ENCODE measurements around the gene KCTD10.
A peak's percentile ranks its signal among the peaks of the same experiment; 100 is the strongest.
"Not testable (repeated sequence)": the region's sequence is repeated elsewhere in the genome, so short reads cannot be mapped to it uniquely, and the experiment has no call there.

KCTD10 gene

DNA sequence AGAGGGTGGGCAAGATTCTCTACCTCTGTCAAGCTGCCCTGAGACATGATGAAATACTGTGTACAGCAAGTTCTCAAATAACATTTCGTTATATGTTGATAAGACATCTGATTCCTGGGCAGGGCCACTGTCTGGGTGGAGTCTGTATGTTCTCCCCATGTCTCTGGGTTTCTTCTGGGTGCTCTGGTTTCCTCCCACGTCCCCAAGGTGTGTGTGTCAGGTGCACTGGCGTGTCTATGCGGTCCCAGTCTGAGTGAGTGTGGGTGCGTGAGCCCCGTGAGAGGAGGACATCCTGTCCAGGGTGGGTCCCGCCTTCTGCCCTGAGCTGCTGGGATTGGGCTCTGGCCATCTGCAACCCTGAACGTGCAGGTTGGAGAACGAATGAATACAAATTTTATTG is 29.6 kb downstream of the KCTD10 start:
- DNase-seq, result no peak

DNA sequence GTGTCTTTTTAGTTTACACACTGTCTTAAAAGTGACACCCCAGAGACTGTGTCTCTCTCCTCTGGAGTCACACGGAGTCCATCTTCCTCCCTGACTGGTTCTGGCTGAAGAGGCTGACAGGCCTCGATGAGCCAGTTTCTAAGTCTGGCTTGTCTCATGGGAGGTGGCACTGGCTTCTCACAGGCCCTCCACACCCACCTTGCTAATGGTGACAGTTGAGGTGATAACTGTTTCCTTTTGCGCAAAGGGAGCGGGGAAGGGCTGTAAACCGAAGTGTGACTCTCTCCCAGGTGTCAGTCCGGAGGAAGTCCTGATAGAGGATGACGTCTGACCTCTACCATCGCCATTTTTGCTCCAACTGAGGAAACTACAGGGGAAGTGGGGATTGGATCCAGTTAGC is 30.2 kb downstream of the KCTD10 start:
- DNase-seq, result no peak

- no peak for DNase-seq
Observed at GRCh38 chr12:109445191-109445609, 31.9 kb downstream of the KCTD10 start.

DNA sequence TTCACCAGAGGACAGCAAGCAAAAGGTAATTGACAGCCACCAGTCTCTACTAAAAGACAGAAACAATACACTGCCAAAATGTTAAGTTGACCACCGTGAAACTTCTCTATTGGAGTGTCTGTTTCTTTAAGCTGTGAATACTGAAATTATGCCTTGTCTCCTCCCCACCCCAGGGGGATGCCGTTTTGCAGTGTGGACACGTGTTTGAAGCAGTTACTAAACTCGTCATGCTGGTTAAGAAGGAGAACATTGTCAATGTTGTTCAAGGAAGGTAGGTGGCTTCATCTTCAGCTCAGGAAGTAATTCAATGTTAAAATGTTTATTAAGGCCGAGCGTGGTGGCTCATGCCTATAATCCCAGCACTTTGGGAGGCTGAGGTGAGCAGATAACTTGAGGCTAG is 32.8 kb downstream of the KCTD10 start:
- DNase-seq, result no peak

DNA sequence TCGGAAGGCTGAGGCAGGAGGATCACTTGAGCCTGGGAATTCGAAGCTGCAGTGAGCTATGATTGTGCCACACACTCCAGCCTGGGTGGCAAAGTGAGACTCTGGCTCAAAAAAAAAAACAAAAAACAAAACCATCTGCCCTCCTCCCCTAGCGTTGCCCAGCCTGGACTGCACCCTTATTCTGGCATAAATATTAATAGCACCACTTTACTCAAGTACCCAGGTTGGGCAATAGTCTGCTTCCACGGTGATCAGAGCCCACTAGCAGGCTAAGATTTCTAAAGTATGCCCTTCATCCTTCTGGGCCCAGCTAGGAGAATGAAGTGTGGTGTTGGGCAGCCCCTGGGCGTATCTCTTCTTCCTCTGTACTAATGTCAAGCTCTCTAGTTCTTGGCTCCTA is 33.3 kb downstream of the KCTD10 start:
- no peak for DNase-seq

DNA sequence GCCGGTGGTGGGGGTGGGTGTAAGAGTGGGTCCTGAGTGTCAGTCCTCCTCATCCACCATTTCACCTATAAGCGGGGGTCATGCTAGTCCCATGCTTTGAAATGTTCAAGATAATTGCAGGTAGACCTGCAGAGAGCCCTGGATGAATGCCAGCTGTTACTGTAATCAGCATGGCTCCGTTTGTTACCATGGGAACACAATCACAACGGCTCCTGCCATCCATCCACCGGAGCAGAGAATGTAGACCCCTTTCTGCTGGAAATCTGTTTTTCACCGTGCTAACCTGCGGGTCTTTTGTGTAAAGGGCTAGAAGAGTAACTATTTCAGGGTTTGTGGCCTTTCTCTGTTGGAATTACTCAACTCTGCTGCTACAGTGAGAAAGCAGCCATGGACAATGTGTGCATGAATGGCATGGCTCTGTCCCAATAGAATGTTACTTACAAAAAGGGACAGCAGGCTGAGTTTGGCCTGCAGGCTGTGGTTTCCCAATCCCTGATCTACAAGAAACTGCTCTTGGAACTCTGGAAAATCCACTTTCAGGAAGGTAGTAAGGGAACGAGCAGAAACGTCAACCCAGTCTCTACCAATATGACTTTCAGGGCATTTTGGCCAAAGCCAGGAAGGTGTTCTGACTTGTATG is 36.1 kb downstream of the KCTD10 start:
- DNase-seq, result no peak

GRCh38 chr12:109439951-109440350 is 37.1 kb downstream of the KCTD10 start:
- not testable (repeated sequence) for DNase-seq

DNA sequence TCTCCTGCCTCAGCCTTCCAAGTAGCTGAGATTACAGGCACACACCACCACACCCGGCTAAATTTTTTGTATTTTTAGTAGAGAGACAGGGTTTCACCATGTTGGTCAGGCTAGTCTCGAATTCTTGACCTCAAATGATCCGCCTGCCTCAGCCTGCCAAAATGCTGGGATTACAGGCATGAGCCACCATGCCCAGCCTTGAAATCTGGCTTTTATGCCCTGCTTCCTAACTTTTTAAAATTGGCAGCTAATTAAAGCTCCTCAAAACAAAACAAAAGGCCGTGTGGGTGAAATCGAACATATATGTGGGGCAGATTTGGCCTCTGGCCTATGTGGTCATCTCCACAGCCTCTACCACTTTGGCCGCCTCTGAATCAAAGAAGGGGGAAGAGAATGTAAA is 37.9 kb downstream of the KCTD10 start:
- DNase-seq, result no peak

DNA sequence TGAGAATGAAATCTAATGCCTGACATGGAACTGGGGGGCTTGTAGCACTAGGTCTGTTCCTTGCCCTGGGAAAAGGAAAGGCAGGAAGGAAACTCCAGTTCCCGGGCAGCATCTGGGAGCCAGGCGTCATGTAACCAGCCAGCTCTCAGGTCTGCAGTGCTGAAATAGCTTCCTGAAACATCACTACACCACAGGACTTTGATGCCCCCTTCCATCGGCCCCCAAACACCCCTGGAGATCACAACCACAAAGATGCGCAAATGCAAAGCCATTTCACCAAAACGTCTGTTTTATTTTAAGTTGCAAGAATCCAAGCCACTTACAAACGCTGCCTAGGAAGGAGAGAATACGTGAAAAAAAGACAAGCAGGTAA is 40.9 kb downstream of the KCTD10 start:
- peak; percentile 64 for DNase-seq

DNA sequence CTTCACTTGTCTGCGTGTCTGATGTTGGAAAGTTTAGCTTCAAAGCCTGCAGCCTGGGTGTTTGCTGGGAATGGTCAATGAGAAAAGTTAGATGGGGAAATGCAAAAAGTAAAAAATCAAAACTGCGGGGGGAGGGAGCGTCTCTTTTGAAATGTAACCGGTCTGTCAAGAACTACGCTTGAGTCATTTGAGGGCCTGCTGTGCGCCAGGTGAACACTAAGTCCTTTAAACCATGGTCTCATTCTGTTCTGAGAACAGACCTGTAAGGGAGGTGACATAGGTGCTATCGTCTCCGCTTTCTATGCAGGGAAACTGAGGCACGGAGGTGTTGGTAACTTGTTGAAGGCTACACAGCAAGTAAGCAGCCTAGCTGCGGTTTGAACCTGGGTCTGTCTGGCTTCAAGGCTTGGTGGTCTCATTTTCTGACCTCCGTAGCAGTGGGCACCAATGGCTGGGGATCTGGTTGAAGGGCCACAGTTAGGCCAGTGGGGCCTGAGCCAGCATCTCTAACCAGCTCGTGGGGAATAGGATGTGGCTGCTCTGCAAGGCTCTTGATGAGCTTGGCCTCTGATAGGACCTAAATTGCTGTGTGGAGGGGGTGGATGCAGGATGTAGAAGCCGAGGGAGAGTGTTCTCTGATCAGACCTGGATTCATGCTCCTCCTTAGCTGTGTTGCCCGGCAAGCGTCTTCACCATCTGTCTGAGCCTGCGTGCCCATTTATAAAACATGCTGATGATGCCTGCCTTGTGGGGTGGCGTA is 41.5 kb downstream of the KCTD10 start:
- peak; percentile 8 for DNase-seq

DNA sequence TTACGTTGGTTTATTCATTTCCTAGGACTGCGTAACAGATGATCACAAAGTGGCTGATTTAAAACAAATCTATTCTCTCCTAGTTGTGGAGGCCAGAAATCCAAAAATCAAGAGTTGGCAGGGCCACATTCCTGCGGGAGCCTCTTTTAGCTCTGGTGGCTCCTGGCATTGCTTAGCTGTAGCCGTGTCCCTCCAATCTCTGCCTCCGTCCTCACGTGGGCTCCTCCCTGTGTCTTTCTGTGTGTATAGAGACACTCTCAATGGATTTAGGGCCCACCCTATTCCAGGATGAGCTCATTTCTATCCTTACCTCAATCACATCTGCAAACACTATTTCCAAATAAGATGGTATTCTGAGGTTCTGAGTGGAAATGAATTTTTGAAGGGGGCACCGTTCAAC is 42.5 kb downstream of the KCTD10 start:
- DNase-seq, result no peak

- DNase-seq, result no peak
Observed at GRCh38 chr12:109433618-109434017, 43.5 kb downstream of the KCTD10 start.

GRCh38 chr12:109432842-109433304 is 44.2 kb downstream of the KCTD10 start:
- DNase-seq, result peak; percentile 65

- DNase-seq, result no peak
Observed at GRCh38 chr12:109432431-109432830, 44.7 kb downstream of the KCTD10 start.

- DNase-seq, result no peak
Observed at GRCh38 chr12:109430244-109430643, 46.9 kb downstream of the KCTD10 start.

- not testable (repeated sequence) for DNase-seq
Observed at GRCh38 chr12:109428804-109429203, 48.3 kb downstream of the KCTD10 start.

GRCh38 chr12:109428037-109428629 is 49.0 kb downstream of the KCTD10 start:
- DNase-seq, result peak; percentile 70

DNA sequence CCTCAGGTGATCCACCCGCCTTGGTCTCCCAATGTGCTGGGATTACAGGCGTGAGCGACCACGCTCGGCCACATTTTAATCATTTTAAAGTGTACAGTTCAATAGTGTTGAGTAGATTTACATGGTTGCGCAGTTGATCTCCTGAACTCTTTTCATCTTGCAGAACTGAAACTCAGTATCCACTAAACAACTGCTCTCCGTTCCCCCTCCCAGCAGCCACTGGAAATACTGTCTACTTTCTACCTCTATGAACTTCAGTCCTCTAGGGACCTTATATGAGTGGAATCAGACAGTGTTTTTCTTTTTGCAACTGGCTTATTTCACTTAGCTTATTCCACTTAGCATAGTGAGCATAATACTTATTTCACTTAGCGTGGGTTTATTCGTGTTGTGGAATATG is 53.7 kb downstream of the KCTD10 start:
- DNase-seq, result no peak

GRCh38 chr12:109422251-109422650 is 54.8 kb downstream of the KCTD10 start:
- DNase-seq, result no peak

DNA sequence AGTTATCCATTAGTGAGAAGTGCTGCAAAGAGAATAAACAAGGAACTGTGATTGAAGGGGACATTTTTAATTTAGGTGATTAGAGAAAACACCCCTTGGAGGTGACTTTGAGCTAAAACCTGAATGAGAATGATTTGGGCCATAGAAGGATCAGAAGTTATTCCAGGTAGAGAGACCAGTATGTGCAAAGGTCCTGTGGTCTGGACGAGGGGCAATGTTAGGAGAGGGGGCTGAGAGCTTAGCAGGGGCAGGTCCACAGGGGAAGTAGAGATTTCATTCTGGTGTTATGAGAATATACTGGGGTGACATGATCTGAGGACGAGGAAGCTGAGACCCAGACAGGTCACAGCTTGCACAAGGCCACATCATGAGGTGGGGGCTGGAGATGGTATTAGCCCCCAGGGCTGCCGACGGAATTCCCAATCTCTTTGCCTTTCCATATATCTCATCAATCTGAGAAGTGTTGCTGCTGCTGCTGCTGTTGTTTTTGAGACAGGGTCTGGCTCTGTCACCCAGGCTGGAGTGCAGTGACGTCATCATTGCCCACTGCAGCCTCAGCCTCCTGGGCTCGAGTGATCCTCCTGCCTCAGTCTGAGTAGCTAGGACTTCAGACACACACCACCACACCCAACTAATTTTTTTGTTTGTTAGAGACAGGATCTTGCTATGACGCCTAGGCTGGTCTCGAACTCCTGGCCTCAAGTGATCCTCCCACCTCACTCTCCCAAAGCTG is 55.6 kb downstream of the KCTD10 start:
- peak; percentile 16 for DNase-seq

- no peak for DNase-seq
Observed at GRCh38 chr12:109418848-109419480, 58.1 kb downstream of the KCTD10 start.

- DNase-seq, result not testable (repeated sequence)
Observed at GRCh38 chr12:109406147-109406546, 71.0 kb downstream of the KCTD10 start.

DNA sequence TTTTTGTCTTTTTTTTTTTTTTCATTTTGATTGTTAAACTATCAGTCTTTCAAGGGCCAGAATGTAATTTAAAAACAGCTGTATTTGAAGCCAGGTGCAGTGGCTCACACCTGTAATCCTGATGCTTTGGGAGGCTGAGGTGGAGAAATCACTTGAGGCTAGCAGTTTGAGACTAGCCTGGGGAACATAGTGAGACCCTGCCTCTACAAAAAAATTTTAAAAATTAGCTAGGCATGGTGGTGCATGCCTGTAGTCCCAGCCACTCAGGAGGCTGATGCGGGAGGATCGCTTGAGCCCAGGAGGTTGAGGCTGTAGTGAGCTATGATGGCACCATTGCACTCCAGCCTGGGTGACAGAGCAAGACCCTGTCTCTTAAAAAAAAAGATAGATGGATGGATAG is 72.3 kb downstream of the KCTD10 start:
- not testable (repeated sequence) for DNase-seq
